Caco-2 (cell line): ENCODE data around the gene OAF. TPM values are rescaled to one million over a fixed set of nuclear protein-coding genes. Genes with fewer than 3 reads are reported as not detected.

Experiments
- BruUV-seq: library from RNA; stranded (reverse); fragments of 400-500 nt; replicated peaks from 2 replicates; lab custom pipeline; 2021; lab: Mats Ljungman, UMichigan
- CTCF ChIA-PET: fragments of 300-600 bp; sonication (Branson Sonifier 250); formaldehyde crosslinking; loops from one replicate; lab custom pipeline; 2022; ENCODE audit warnings: antibody characterized with exemption; lab: Charles Lee
- POLR2A ChIA-PET: fragments of 300-600 bp; sonication (Branson Sonifier 250); formaldehyde crosslinking; loops from one replicate; lab custom pipeline; 2022; ENCODE audit warnings: antibody characterized with exemption; lab: Charles Lee
- DNase-seq, 2 experiments: peaks; one replicate each; pipeline versions ENCODE4 v3.0.0 to v3.0.0-alpha.2; 2020 to 2022
- H3K27me3 ChIP-seq: replicated peaks from 2 replicates; pipeline ENCODE4 v1.6.0; 2011; ENCODE audit warnings: low read length; ENCODE audit not compliant: control insufficient read depth, insufficient read depth
- H3K36me3 ChIP-seq: 2 replicates; pipeline ENCODE4 v1.5.1; 2011; ENCODE audit warnings: low read length; ENCODE audit not compliant: control insufficient read depth, insufficient read depth
- H3K4me1 ChIP-seq: fragments of 250-450 bp; sonication (Bioruptor Pico); 2 replicates; pipeline ENCODE4 v1.5.1; 2020; ENCODE audit warnings: mild to moderate bottlenecking
- H3K4me3 ChIP-seq: 2 replicates; pipeline ENCODE4 v1.5.1; 2011; ENCODE audit warnings: low read depth, mild to moderate bottlenecking, control low read depth, low read length
- H3K9me3 ChIP-seq: fragments of 250-450 bp; sonication (Bioruptor Pico); 2 replicates; pipeline ENCODE4 v1.5.1; 2020; ENCODE audit warnings: mild to moderate bottlenecking, moderate library complexity
- H3K27ac Mint-ChIP-seq: one replicate; pipeline ENCODE4 v1.8.0; 2022; ENCODE audit warnings: mixed read lengths; ENCODE audit not compliant: unreplicated experiment
- H3K27me3 Mint-ChIP-seq: one replicate; pipeline ENCODE4 v1.8.0; 2022; ENCODE audit warnings: mixed read lengths; ENCODE audit not compliant: insufficient read depth, unreplicated experiment
- H3K36me3 Mint-ChIP-seq: one replicate; pipeline ENCODE4 v1.8.0; 2022; ENCODE audit warnings: mild to moderate bottlenecking, mixed read lengths; ENCODE audit not compliant: insufficient read depth, unreplicated experiment
- H3K4me1 Mint-ChIP-seq: one replicate; pipeline ENCODE4 v1.8.0; 2022; ENCODE audit warnings: low read depth, mixed read lengths; ENCODE audit not compliant: unreplicated experiment
- H3K4me3 Mint-ChIP-seq: one replicate; pipeline ENCODE4 v1.8.0; 2022; ENCODE audit warnings: mild to moderate bottlenecking, moderate library complexity, mixed read lengths; ENCODE audit not compliant: unreplicated experiment
- H3K9me3 Mint-ChIP-seq: one replicate; pipeline ENCODE4 v1.8.0; 2022; ENCODE audit warnings: mixed read lengths; ENCODE audit not compliant: unreplicated experiment
- intact Hi-C: fragments of 100-400 bp; cut with micrococcal nuclease; formaldehyde crosslinking; loops from one replicate; pipeline ENCODE4 v1.10.0; 2022; ENCODE audit not compliant: unreplicated experiment
- total RNA-seq: library from RNA; stranded (reverse); gene quantifications from 2 replicates; pipeline ENCODE4 v1.2.3, GENCODE V29; 2022
- TF ChIP-seq, protein P1 (sequence below), 2 experiments: fragments of 200-600 bp in 1 of 2; IDR thresholded peaks; 1 replicate in 1 of 2; 2 replicates in 1 of 2; pipeline versions ENCODE4 v1.5.1 to v1.8.0; 2011 to 2022; ENCODE audit warnings: antibody characterized with exemption in 1 of 2, control low read depth in 1 of 2, inconsistent platforms in 1 of 2, low read depth in 1 of 2, low read length in 1 of 2, mild to moderate bottlenecking in 1 of 2, moderate library complexity in 1 of 2; ENCODE audit not compliant: insufficient read depth in 1 of 2, severe bottlenecking in 1 of 2, unreplicated experiment in 1 of 2

OAF gene
- total RNA-seq, 1 experiment from 2014 or later = 31.3 TPM

DNA sequence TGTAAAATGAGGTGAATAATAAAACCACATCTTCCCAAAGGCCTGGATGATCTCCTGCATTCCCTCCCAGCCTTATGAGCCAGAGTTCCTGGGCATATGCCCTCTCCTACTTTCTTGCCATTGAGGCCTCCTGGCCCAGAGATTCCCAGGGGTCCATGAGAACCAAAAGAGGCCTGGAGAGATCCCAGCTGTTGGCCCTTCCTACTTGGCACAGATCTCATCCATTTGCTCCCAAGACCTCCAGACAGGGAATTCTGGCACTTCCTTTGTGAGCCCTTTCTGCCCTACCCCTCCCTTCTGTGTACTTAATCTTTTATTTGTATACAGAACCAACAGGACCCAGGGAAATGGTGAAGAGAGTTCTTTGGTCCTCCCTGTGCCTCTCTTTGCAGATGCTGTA, 50.5 kb downstream of the OAF start:
- H3K4me1 Mint-ChIP-seq = no peaks in the 10 kb centered on the region

DNA sequence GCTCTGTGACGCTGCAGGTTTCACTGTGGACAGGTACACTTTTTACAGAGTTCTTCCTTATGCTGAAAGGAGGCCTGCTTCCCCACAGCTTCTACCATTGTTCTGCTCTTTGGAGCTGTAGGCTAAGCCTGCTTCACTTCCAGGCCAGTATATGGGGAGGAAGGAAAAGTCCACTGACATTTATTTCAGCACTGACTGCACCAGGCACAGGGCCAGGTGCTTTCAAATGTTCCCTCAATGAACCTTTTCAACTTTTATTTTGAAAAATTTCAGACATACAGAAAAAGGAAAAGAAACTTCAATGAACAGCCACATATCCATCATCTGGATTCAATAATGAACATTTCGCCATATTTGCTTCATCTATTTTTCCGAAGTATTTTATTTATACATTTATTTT, 51.1 kb downstream of the OAF start:
- Histone ChIP-seq H3K36me3 (no peaks in the 10 kb centered on the region), H3K4me3 (no peak overlapping the region), H3K4me1 (no peaks in the 10 kb centered on the region), H3K9me3 (no peaks in the 10 kb centered on the region), H3K27me3 (peaks cover 3% of the 10 kb centered on the region)
- ChIA-PET CTCF (no interaction called here), POLR2A (no interaction called here)
- intact Hi-C loops = no loop called here
- Mint-ChIP-seq H3K27me3 (peaks cover 40% of the 10 kb centered on the region), H3K36me3 (no peaks in the 10 kb centered on the region), H3K9me3 (no peaks in the 10 kb centered on the region), H3K4me1 (no peaks in the 10 kb centered on the region), H3K27ac (no peak overlapping the region), H3K4me3 (no peak overlapping the region)
- no peak for DNase-seq
- no TSS peak for BruUV-seq
- TF ChIP-seq, protein P1, sequence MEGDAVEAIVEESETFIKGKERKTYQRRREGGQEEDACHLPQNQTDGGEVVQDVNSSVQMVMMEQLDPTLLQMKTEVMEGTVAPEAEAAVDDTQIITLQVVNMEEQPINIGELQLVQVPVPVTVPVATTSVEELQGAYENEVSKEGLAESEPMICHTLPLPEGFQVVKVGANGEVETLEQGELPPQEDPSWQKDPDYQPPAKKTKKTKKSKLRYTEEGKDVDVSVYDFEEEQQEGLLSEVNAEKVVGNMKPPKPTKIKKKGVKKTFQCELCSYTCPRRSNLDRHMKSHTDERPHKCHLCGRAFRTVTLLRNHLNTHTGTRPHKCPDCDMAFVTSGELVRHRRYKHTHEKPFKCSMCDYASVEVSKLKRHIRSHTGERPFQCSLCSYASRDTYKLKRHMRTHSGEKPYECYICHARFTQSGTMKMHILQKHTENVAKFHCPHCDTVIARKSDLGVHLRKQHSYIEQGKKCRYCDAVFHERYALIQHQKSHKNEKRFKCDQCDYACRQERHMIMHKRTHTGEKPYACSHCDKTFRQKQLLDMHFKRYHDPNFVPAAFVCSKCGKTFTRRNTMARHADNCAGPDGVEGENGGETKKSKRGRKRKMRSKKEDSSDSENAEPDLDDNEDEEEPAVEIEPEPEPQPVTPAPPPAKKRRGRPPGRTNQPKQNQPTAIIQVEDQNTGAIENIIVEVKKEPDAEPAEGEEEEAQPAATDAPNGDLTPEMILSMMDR (IDR thresholded peaks at IDR 0.05; ENCODE audit: insufficient read depth in 1 of 2, low read depth in 1 of 2, low read length in 1 of 2, severe bottlenecking in 1 of 2, unreplicated experiment in 1 of 2) = no peak

More for the DNA sequence above, 50.5 kb downstream of the OAF start:
- H3K27me3 ChIP-seq = peaks cover 3% of the 10 kb centered on the region
- no peak overlapping the region for H3K27ac Mint-ChIP-seq
- TF ChIP-seq, protein P1 (IDR thresholded peaks at IDR 0.05; ENCODE audit: insufficient read depth in 1 of 2, low read depth in 1 of 2, low read length in 1 of 2, severe bottlenecking in 1 of 2, unreplicated experiment in 1 of 2) = no peak
- no peaks in the 10 kb centered on the region for H3K4me1 ChIP-seq
- no peak for DNase-seq
- no TSS peak for BruUV-seq
- no peak overlapping the region for H3K4me3 ChIP-seq
- intact Hi-C loops = no loop called here
- H3K27me3 Mint-ChIP-seq = peaks cover 38% of the 10 kb centered on the region
- ChIA-PET POLR2A (no interaction called here), CTCF (interaction anchor here (0.7 kb wide), 1 partner anchor 42 kb away, joined by 5 read pairs; no protein-coding TSS in a partner anchor)
- no peak overlapping the region for H3K4me3 Mint-ChIP-seq
- H3K36me3 Mint-ChIP-seq = no peaks in the 10 kb centered on the region
- H3K9me3 Mint-ChIP-seq = no peaks in the 10 kb centered on the region
- no peaks in the 10 kb centered on the region for H3K9me3 ChIP-seq
- no peaks in the 10 kb centered on the region for H3K36me3 ChIP-seq

DNA sequence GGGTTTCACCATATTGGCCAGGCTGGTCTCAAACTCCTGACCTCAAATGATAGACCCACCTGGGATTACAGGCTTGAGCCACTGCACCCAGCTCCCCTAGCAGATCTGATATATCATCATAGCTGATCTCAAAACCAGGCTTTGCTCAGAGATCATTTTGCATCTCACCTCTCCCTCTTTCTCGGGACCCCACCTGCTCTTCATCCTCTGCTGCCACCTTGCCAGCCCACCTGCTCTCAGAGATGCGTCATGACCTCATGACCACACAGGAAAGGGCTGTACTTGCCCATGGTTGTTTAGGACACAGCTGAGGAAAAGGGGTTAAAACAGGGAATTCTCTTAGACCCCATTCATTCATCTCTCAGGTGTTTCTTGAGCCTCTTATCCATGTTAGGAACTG, 56.5 kb downstream of the OAF start:
- TF ChIP-seq, protein P1 (IDR thresholded peaks at IDR 0.05; ENCODE audit: insufficient read depth in 1 of 2, low read depth in 1 of 2, low read length in 1 of 2, severe bottlenecking in 1 of 2, unreplicated experiment in 1 of 2) = no peak
- peaks cover 1% of the 10 kb centered on the region for H3K27me3 ChIP-seq
- peaks cover 31% of the 10 kb centered on the region for H3K27me3 Mint-ChIP-seq
- DNase-seq = no peak
- no peaks in the 10 kb centered on the region for H3K36me3 ChIP-seq
- H3K27ac Mint-ChIP-seq = no peak overlapping the region
- H3K4me3 ChIP-seq = no peak overlapping the region
- CTCF ChIA-PET = interaction anchor here (1.2 kb wide), 1 partner anchor 36 kb away, joined by 7 read pairs; no protein-coding TSS in a partner anchor
- BruUV-seq = no TSS peak
- no peaks in the 10 kb centered on the region for H3K36me3 Mint-ChIP-seq
- no peak overlapping the region for H3K4me3 Mint-ChIP-seq
- no peaks in the 10 kb centered on the region for H3K9me3 ChIP-seq
- POLR2A ChIA-PET = no interaction called here
- no peaks in the 10 kb centered on the region for H3K4me1 Mint-ChIP-seq
- H3K4me1 ChIP-seq = no peaks in the 10 kb centered on the region
- H3K9me3 Mint-ChIP-seq = no peaks in the 10 kb centered on the region
- intact Hi-C loops = no loop called here
